GM13977 (cell line): Measurements from ENCODE around the gene KRT20.

ENCODE experiments used
- DNase-seq: peaks from one replicate; pipeline ENCODE4 v3.0.0; 2012; ENCODE audit warnings: low spot score
- CTCF ChIP-seq: IDR thresholded peaks from 2 replicates; pipeline ENCODE4 v1.5.1; 2012; ENCODE audit warnings: mild to moderate bottlenecking, control low read depth; ENCODE audit not compliant: insufficient read depth; ENCODE audit errors: extremely low read depth, missing control alignments
- in situ Hi-C: fragments of 300-500 bp; cut with MboI; formaldehyde crosslinking; loops from one replicate; pipeline ENCODE4 v1.12.0; 2022; ENCODE audit warnings: low sequenced_read_pairs, low pct_unique_long_range_greater_than_20kb, mixed read lengths, inconsistent platforms; ENCODE audit not compliant: unreplicated experiment

The KRT20 gene

GRCh38 chr17:40836020-40836419, 49.0 kb downstream of the KRT20 start:
- in situ Hi-C loops, result no loop called here
- TF ChIP-seq CTCF, result no peak

GRCh38 chr17:40833882-40834281, 51.2 kb downstream of the KRT20 start:
- DNase-seq, result no peak
- in situ Hi-C loops, result no loop called here
- no peak for TF ChIP-seq CTCF

More at GRCh38 chr17:40836020-40836419, 49.0 kb downstream of the KRT20 start:
- no peak for DNase-seq

- DNase-seq, result no peak
- TF ChIP-seq CTCF, result no peak
- in situ Hi-C loops, result no loop called here
Observed at GRCh38 chr17:40832840-40833239, 52.2 kb downstream of the KRT20 start.

- DNase-seq, result no peak
- in situ Hi-C loops, result no loop called here
- TF ChIP-seq CTCF, result no peak
Observed at GRCh38 chr17:40830085-40830776, 54.8 kb downstream of the KRT20 start.

GRCh38 chr17:40828454-40829044, 56.5 kb downstream of the KRT20 start:
- no peak for TF ChIP-seq CTCF
- no peak for DNase-seq
- in situ Hi-C loops, result no loop called here

- DNase-seq, result no peak
- in situ Hi-C loops, result no loop called here
- no peak for TF ChIP-seq CTCF
Observed at GRCh38 chr17:40827746-40828453, 57.1 kb downstream of the KRT20 start.
